Lower leg skin (tissue), 3 donors: ENCODE results near the gene PCLAF.

Experiments
- CTCF ChIP-seq, 3 donors: fragments of 450-650 bp; IDR thresholded peaks; one replicate each; pipeline ENCODE4 v1.5.1; 2016; ENCODE audit warnings: antibody characterized with exemption in 3 of 3, mild to moderate bottlenecking in 3 of 3, moderate library complexity in 2 of 3
- POLR2A ChIP-seq, 2 donors: fragments of 450-650 bp; IDR thresholded peaks; one replicate each; pipeline ENCODE4 v1.6.1; 2016 to 2017; ENCODE audit warnings: antibody characterized with exemption in 2 of 2, mild to moderate bottlenecking in 1 of 2, moderate library complexity in 1 of 2

- no peak for TF ChIP-seq POLR2A (IDR thresholded peaks at IDR 0.05)
- no peak for TF ChIP-seq CTCF (IDR thresholded peaks at IDR 0.05)
Observed at GRCh38 chr15:64423970-64424369, 42.7 kb upstream of the PCLAF start.
